Right ventricle myocardium inferior (tissue), 1 donor: ENCODE results near the gene TH. TPM values are rescaled to one million over a fixed set of nuclear protein-coding genes. Genes with fewer than 3 reads are reported as not detected.

Source experiments
- microRNA-seq: library from miRNA; unstranded; fragments of <30 nt; microRNA quantifications from one replicate; pipeline ENCODE4 v1.2.0, GENCODE V29; 2020
- total RNA-seq: library from RNA; stranded (reverse); fragmentation: NEBNext Ultra II Directional; extraction: Animal tissue kit (Norgen Biotek cat#: 25700); gene quantifications from one replicate; pipeline ENCODE4 v1.2.1, GENCODE V29; 2021
- donor health status: DM: no; HTN: yes; CAD: no; lungs with severe emphysema.

The TH gene
- total RNA-seq, 1 donor from 2014 or later, result not detected

Small RNA genes lying within 50 kb of the gene (microRNA-seq; reads per million reads assigned to microRNA genes)
- gene MIR4686, result not detected
- 65.4 reads per million, percentile 46 among the genes with 10 or more reads in this experiment for gene MIR483

Other genes starting within 250 kb of the TH start
- gene MRPL23, start 224.5 kb downstream of the TH start, total RNA-seq, result 107 TPM
- gene H19, start 174.0 kb downstream of the TH start, total RNA-seq, result 611 TPM
- gene IGF2, start 32.4 kb downstream of the TH start, total RNA-seq, result 80.9 TPM
- gene INS, start 10.6 kb downstream of the TH start, total RNA-seq, result not detected
- 0.24 TPM for gene ASCL2, start 98.8 kb upstream of the TH start, total RNA-seq
- 47.1 TPM for gene C11orf21, start 130.1 kb upstream of the TH start, total RNA-seq
- gene TSPAN32, start 130.2 kb upstream of the TH start, total RNA-seq, result 15.0 TPM
- 531 TPM for gene CD81, start 205.5 kb upstream of the TH start, total RNA-seq
- gene TSSC4, start 228.9 kb upstream of the TH start, total RNA-seq, result 31.4 TPM